OCI-LY3 (cell line): ENCODE results near the gene HPD.

ENCODE experiments used
- CTCF ChIP-seq: fragments of 200-600, 300-600 bp; sonication (generic); IDR thresholded peaks from 2 replicates; pipeline ENCODE4 v1.5.1; 2014; ENCODE audit warnings: antibody characterized with exemption, low read length, low read depth
- EZH2phosphoT487 ChIP-seq: fragments of 200-600 bp; shearing (Covaris generic); IDR thresholded peaks from 2 replicates; pipeline ENCODE4 v1.6.1; 2018; ENCODE audit warnings: antibody characterized with exemption, mixed run types, low read depth

GRCh38 chr12:121845701-121846100 is 13.0 kb downstream of the HPD start:
- TF ChIP-seq CTCF: no peak
- no peak for TF ChIP-seq EZH2phosphoT487
